Neutrophil (primary cell): ENCODE data around the gene TMEM181.

Experiments used
- H3K27ac ChIP-seq: fragments of 200-600 bp; sonication (generic); 2 replicates; pipeline ENCODE4 v1.5.1; 2016; ENCODE audit warnings: mild to moderate bottlenecking, moderate library complexity
- H3K27me3 ChIP-seq: fragments of 200-600 bp; sonication (generic); 2 replicates; pipeline ENCODE4 v1.6.0; 2016; ENCODE audit warnings: mild to moderate bottlenecking
- H3K36me3 ChIP-seq: fragments of 200-600 bp; sonication (generic); 2 replicates; pipeline ENCODE4 v1.5.1; 2017
- H3K4me1 ChIP-seq, 2 experiments: fragments of 200-600 bp in 1 of 2; sonication (generic) in 1 of 2; 1 replicate in 1 of 2; 2 replicates in 1 of 2; pipeline versions ENCODE4 v1.5.1 to v1.6.1; 2013 to 2016; ENCODE audit warnings: low read depth in 1 of 2, low read length in 1 of 2, mild to moderate bottlenecking in 1 of 2, moderate library complexity in 1 of 2; ENCODE audit not compliant: control insufficient read depth in 1 of 2, insufficient read depth in 1 of 2
- H3K4me3 ChIP-seq, 2 experiments: fragments of 200-600 bp in 1 of 2; sonication (generic) in 1 of 2; 1 replicate in 1 of 2; 2 replicates in 1 of 2; pipeline ENCODE4 v1.5.1; 2013 to 2016; ENCODE audit warnings: low read depth in 1 of 2, low read length in 1 of 2, mild to moderate bottlenecking in 1 of 2, moderate library complexity in 1 of 2
- H3K9me3 ChIP-seq: fragments of 200-600 bp; sonication (generic); 2 replicates; pipeline ENCODE4 v1.5.1; 2016
- CTCF ChIP-seq: fragments of 200-600 bp; sonication (generic); IDR thresholded peaks from 2 replicates; pipeline ENCODE4 v1.5.1; 2016; ENCODE audit warnings: antibody characterized with exemption

TMEM181 gene

GRCh38 chr6:158593670-158594069 is 33.8 kb downstream of the TMEM181 start:
- H3K27ac ChIP-seq = no peak overlapping the region
- H3K27me3 ChIP-seq = no peaks in the 10 kb centered on the region
- H3K9me3 ChIP-seq = no peaks in the 10 kb centered on the region
- H3K4me1 ChIP-seq = no peaks in the 10 kb centered on the region
- peaks cover 63% of the 10 kb centered on the region for H3K36me3 ChIP-seq
- TF ChIP-seq CTCF = no peak
- no peak overlapping the region for H3K4me3 ChIP-seq

GRCh38 chr6:158595223-158595622 is 35.3 kb downstream of the TMEM181 start:
- TF ChIP-seq CTCF = no peak
- peaks cover 61% of the 10 kb centered on the region for H3K36me3 ChIP-seq
- no peak overlapping the region for H3K4me3 ChIP-seq
- no peak overlapping the region for H3K27ac ChIP-seq
- no peaks in the 10 kb centered on the region for H3K4me1 ChIP-seq
- no peaks in the 10 kb centered on the region for H3K9me3 ChIP-seq
- no peaks in the 10 kb centered on the region for H3K27me3 ChIP-seq

- Histone ChIP-seq H3K4me3 (no peak overlapping the region), H3K27ac (no peak overlapping the region), H3K27me3 (no peaks in the 10 kb centered on the region), H3K9me3 (no peaks in the 10 kb centered on the region), H3K4me1 (no peaks in the 10 kb centered on the region), H3K36me3 (peaks cover 45% of the 10 kb centered on the region)
- TF ChIP-seq CTCF = no peak
These were observed 37.0 kb downstream of the TMEM181 start for GRCh38 chr6:158596861-158597260.

GRCh38 chr6:158597565-158597964 is 37.7 kb downstream of the TMEM181 start:
- TF ChIP-seq CTCF = no peak
- Histone ChIP-seq H3K36me3 (peaks cover 38% of the 10 kb centered on the region), H3K27me3 (no peaks in the 10 kb centered on the region), H3K27ac (no peak overlapping the region), H3K4me1 (no peaks in the 10 kb centered on the region), H3K4me3 (no peak overlapping the region), H3K9me3 (no peaks in the 10 kb centered on the region)

GRCh38 chr6:158599635-158600034 is 39.7 kb downstream of the TMEM181 start:
- no peak overlapping the region for H3K4me3 ChIP-seq
- H3K36me3 ChIP-seq = peaks cover 25% of the 10 kb centered on the region
- H3K27ac ChIP-seq = no peak overlapping the region
- no peak for TF ChIP-seq CTCF
- H3K9me3 ChIP-seq = no peaks in the 10 kb centered on the region
- no peaks in the 10 kb centered on the region for H3K27me3 ChIP-seq
- no peaks in the 10 kb centered on the region for H3K4me1 ChIP-seq
